ENCODE results near the gene GRAP.

The GRAP gene

GRCh38 chr17:19018600-19018950 is 28.2 kb downstream of the GRAP start:
- no peak for DNase-seq (ENCODE audit: low spot score)

- no peak for DNase-seq (ENCODE audit: low spot score)
Measured at GRCh38 chr17:19017804-19018599, 28.8 kb downstream of the GRAP start.

GRCh38 chr17:19017401-19017800 is 29.4 kb downstream of the GRAP start:
- DNase-seq (ENCODE audit: low spot score): no peak

- no peak for DNase-seq (ENCODE audit: low spot score)
Measured at GRCh38 chr17:19016881-19017280, 29.9 kb downstream of the GRAP start.

- no peak for DNase-seq (ENCODE audit: low spot score)
Measured at GRCh38 chr17:19016297-19016696, 30.5 kb downstream of the GRAP start.

GRCh38 chr17:19015428-19015827 is 31.3 kb downstream of the GRAP start:
- no peak for DNase-seq (ENCODE audit: low spot score)

- DNase-seq (ENCODE audit: low spot score): no peak
Measured at GRCh38 chr17:19014628-19015215, 32.0 kb downstream of the GRAP start.

GRCh38 chr17:19013806-19014627 is 32.7 kb downstream of the GRAP start:
- DNase-seq (ENCODE audit: low spot score): no peak

GRCh38 chr17:19013226-19013625 is 33.5 kb downstream of the GRAP start:
- no peak for DNase-seq (ENCODE audit: low spot score)

GRCh38 chr17:19012171-19013080 is 34.3 kb downstream of the GRAP start:
- no peak for DNase-seq (ENCODE audit: low spot score)

- no peak for DNase-seq (ENCODE audit: low spot score)
Measured at GRCh38 chr17:19011581-19011980, 35.2 kb downstream of the GRAP start.

- no peak for DNase-seq (ENCODE audit: low spot score)
Measured at GRCh38 chr17:19010729-19011505, 35.8 kb downstream of the GRAP start.

- no peak for DNase-seq (ENCODE audit: low spot score)
Measured at GRCh38 chr17:19009970-19010369, 36.8 kb downstream of the GRAP start.

GRCh38 chr17:19006698-19007097 is 40.1 kb downstream of the GRAP start:
- no peak for DNase-seq (ENCODE audit: low spot score)

GRCh38 chr17:19005789-19006430 is 40.8 kb downstream of the GRAP start:
- DNase-seq (ENCODE audit: low spot score): no peak

- DNase-seq (ENCODE audit: low spot score): no peak
Measured at GRCh38 chr17:19005137-19005773, 41.5 kb downstream of the GRAP start.

- DNase-seq (ENCODE audit: low spot score): peak; percentile 81
Measured at GRCh38 chr17:19004421-19005136, 42.2 kb downstream of the GRAP start, which contains the start of gene FAM83G. FAM83G (minus strand) TSS chr17:19004764; CDS start chr17:19004041, 723 bp downstream.

GRCh38 chr17:19003543-19004420 is 43.0 kb downstream of the GRAP start:
- peak; percentile 48 for DNase-seq (ENCODE audit: low spot score)

Data from germinal center (tissue), 1 donor.